Lower leg skin (tissue), 3 donors: ENCODE results near the gene SUMO3.

ENCODE experiments used
- POLR2A ChIP-seq, 2 donors: fragments of 450-650 bp; IDR thresholded peaks; one replicate each; pipeline ENCODE4 v1.6.1; 2016 to 2017; ENCODE audit warnings: antibody characterized with exemption in 2 of 2, mild to moderate bottlenecking in 1 of 2, moderate library complexity in 1 of 2
- TF ChIP-seq, protein P1 (sequence below), 3 donors: fragments of 450-650 bp; IDR thresholded peaks; one replicate each; pipeline ENCODE4 v1.5.1; 2016; ENCODE audit warnings: antibody characterized with exemption in 3 of 3, mild to moderate bottlenecking in 3 of 3, moderate library complexity in 2 of 3

DNA sequence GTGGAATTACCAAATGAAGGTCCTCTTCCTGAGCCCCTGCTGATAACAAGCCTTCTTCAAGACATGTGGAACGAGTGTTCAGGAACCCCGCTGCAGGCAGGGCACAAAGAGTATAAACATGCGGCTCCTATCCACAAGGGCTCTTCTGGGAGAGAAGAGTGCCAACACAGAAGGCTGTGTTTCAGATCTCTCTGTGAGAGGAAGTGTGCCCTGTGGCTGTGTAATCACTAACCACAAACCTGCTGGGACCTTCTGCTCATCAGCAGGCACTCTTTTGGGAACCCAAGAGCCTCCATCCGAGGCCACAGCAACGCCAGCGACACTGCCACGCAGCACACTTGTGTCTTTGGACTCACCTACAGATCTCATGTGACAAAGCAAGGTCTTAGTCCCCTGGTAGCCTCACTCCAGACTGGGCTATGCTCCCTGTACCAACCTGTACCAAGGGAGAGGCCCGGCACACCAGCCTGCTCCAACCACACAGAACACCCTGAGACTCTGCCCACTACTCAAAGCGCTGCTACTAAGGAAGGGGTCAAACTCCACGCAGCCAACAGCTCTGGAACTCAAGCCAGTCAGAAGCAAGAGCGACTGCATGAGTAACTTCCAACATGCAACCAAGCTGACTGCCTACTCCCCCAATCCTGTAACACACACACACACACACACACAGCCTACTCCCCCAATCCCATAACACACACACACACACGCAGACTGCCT, 47.9 kb upstream of the SUMO3 start:
- TF ChIP-seq, protein P1, sequence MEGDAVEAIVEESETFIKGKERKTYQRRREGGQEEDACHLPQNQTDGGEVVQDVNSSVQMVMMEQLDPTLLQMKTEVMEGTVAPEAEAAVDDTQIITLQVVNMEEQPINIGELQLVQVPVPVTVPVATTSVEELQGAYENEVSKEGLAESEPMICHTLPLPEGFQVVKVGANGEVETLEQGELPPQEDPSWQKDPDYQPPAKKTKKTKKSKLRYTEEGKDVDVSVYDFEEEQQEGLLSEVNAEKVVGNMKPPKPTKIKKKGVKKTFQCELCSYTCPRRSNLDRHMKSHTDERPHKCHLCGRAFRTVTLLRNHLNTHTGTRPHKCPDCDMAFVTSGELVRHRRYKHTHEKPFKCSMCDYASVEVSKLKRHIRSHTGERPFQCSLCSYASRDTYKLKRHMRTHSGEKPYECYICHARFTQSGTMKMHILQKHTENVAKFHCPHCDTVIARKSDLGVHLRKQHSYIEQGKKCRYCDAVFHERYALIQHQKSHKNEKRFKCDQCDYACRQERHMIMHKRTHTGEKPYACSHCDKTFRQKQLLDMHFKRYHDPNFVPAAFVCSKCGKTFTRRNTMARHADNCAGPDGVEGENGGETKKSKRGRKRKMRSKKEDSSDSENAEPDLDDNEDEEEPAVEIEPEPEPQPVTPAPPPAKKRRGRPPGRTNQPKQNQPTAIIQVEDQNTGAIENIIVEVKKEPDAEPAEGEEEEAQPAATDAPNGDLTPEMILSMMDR (IDR thresholded peaks at IDR 0.05), result no peak
- TF ChIP-seq POLR2A (IDR thresholded peaks at IDR 0.05), result no peak
